ENCODE data around the gene FGG. TPM values are rescaled to one million over a fixed set of nuclear protein-coding genes. Genes with fewer than 3 reads are reported as not detected.

The FGG gene
- total RNA-seq, 1 experiment from 2014 or later = not detected

DNA sequence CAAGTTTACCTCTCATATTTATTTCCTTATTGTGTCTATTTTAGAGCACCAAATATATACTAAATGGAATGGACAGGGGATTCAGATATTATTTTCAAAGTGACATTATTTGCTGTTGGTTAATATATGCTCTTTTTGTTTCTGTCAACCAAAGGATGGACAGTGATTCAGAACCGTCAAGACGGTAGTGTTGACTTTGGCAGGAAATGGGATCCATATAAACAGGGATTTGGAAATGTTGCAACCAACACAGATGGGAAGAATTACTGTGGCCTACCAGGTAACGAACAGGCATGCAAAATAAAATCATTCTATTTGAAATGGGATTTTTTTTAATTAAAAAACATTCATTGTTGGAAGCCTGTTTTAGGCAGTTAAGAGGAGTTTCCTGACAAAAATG is 43.4 kb downstream of the FGG start:
- Histone ChIP-seq H4K5ac (ENCODE audit: insufficient read length, low read depth, low read length) (no peak overlapping the region), H2BK12ac (ENCODE audit: insufficient read length, low read depth, low read length) (no peak overlapping the region), H3K4me1 (ENCODE audit: insufficient read depth, low read length) (no peaks in the 10 kb centered on the region), H3K79me1 (ENCODE audit: insufficient read depth, low read depth, low read length, poor library complexity, severe bottlenecking) (no peaks in the 10 kb centered on the region), H3K9ac (ENCODE audit: extremely low read depth, insufficient read length, low read length) (no peak overlapping the region), H2BK15ac (ENCODE audit: low read depth, low read length) (no peak overlapping the region), H3K79me2 (ENCODE audit: insufficient read depth, low read length) (no peaks in the 10 kb centered on the region), H3K9me3 (ENCODE audit: control insufficient read depth, low read depth, low read length) (no peaks in the 10 kb centered on the region), H3K56ac (ENCODE audit: insufficient read length, low read depth, low read length) (no peak overlapping the region), H2BK20ac (ENCODE audit: low read depth, low read length, poor library complexity, severe bottlenecking) (no peak overlapping the region), H2AK5ac (ENCODE audit: insufficient read length, low read length) (no peak overlapping the region), H4K20me1 (ENCODE audit: control insufficient read depth, insufficient read depth, insufficient read length) (no peaks in the 10 kb centered on the region), H3K18ac (ENCODE audit: insufficient read length, low read depth, low read length) (no peak overlapping the region), H2BK5ac (ENCODE audit: insufficient read length, low read length) (no peak overlapping the region), H2BK120ac (ENCODE audit: low read depth, low read length, poor library complexity, severe bottlenecking) (no peak overlapping the region), H3K23ac (ENCODE audit: insufficient read length, low read depth, low read length) (no peak overlapping the region), H3K4me2 (ENCODE audit: insufficient read depth, insufficient read length, low read length) (no peak overlapping the region), H3K23me2 (ENCODE audit: insufficient read length, low read depth, low read length, poor library complexity, severe bottlenecking) (no peaks in the 10 kb centered on the region), H2AFZ (ENCODE audit: low read length) (no peak overlapping the region), H3K14ac (ENCODE audit: insufficient read depth, low read length) (no peak overlapping the region), H3T11ph (ENCODE audit: low read length) (no peak overlapping the region), H4K91ac (ENCODE audit: insufficient read length, low read depth, low read length) (no peak overlapping the region), H4K8ac (replicated peaks; ENCODE audit: insufficient read length, low read depth, low read length) (no peak overlapping the region), H3K27ac (ENCODE audit: insufficient read length, low read depth, low read length) (no peak overlapping the region), H3K27me3 (ENCODE audit: insufficient read depth, low read length) (no peaks in the 10 kb centered on the region), H3K4ac (ENCODE audit: low read depth, low read length) (no peak overlapping the region)
- no peak for DNase-seq
- TF ChIP-seq, protein P1, sequence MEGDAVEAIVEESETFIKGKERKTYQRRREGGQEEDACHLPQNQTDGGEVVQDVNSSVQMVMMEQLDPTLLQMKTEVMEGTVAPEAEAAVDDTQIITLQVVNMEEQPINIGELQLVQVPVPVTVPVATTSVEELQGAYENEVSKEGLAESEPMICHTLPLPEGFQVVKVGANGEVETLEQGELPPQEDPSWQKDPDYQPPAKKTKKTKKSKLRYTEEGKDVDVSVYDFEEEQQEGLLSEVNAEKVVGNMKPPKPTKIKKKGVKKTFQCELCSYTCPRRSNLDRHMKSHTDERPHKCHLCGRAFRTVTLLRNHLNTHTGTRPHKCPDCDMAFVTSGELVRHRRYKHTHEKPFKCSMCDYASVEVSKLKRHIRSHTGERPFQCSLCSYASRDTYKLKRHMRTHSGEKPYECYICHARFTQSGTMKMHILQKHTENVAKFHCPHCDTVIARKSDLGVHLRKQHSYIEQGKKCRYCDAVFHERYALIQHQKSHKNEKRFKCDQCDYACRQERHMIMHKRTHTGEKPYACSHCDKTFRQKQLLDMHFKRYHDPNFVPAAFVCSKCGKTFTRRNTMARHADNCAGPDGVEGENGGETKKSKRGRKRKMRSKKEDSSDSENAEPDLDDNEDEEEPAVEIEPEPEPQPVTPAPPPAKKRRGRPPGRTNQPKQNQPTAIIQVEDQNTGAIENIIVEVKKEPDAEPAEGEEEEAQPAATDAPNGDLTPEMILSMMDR (conservative IDR thresholded peaks at IDR 0.05) = no peak
- H3K4me3 Mint-ChIP-seq = no peak overlapping the region
- H3K9me3 Mint-ChIP-seq = no peaks in the 10 kb centered on the region
- peaks cover 0 to 4% of the 10 kb centered on the region in 2 experiments; a peak in 2 of 4 replicates for H3K4me1 Mint-ChIP-seq
- no peaks in the 10 kb centered on the region for H3K36me3 Mint-ChIP-seq (ENCODE audit: insufficient read depth in 1 of 3, low read depth in 3 of 3)
- H3K27ac Mint-ChIP-seq = no peak overlapping the region
- no CpG with 5 or more reads among the region's 3 CpGs for WGBS (ENCODE audit: extremely low coverage, insufficient read length, low lambda C conversion rate)
- no peaks in the 10 kb centered on the region for H3K27me3 Mint-ChIP-seq (ENCODE audit: low read depth)

Data from H9 (cell line).